ENCODE results near the gene MAP3K2.

Gene MAP3K2

DNA sequence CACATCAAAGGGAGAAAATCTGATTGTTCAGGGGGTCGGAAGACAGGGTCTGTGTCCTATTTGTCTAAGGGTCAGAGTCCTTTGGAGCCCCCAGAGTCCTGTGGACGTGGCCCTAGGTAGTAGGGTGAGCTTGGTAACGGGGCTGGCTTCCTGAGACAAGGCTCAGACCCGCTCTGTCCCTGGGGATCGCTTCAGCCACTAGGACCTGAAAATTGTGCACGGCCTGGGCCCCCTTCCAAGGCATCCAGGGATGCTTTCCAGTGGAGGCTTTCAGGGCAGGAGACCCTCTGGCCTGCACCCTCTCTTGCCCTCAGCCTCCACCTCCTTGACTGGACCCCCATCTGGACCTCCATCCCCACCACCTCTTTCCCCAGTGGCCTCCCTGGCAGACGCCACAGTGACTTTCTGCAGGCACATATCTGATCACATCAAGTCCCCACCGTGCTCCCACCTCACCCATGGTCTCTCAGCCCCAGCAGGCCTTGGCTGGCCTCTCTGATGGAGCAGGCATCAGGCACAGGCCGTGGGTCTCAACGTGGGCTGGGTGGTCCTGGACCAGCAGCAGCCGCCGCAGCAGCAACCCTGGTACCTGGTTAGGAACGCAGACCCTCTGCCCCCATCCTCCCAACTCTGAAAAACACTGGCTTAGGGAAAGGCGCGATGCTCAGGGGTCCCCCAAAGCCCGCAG is 34.2 kb upstream of the MAP3K2 start:
- DNase-seq, result no peak
- H3K36me3 ChIP-seq, result no peaks in the 10 kb centered on the region
- H3K9me3 ChIP-seq, result no peaks in the 10 kb centered on the region
- TF ChIP-seq, protein P1, sequence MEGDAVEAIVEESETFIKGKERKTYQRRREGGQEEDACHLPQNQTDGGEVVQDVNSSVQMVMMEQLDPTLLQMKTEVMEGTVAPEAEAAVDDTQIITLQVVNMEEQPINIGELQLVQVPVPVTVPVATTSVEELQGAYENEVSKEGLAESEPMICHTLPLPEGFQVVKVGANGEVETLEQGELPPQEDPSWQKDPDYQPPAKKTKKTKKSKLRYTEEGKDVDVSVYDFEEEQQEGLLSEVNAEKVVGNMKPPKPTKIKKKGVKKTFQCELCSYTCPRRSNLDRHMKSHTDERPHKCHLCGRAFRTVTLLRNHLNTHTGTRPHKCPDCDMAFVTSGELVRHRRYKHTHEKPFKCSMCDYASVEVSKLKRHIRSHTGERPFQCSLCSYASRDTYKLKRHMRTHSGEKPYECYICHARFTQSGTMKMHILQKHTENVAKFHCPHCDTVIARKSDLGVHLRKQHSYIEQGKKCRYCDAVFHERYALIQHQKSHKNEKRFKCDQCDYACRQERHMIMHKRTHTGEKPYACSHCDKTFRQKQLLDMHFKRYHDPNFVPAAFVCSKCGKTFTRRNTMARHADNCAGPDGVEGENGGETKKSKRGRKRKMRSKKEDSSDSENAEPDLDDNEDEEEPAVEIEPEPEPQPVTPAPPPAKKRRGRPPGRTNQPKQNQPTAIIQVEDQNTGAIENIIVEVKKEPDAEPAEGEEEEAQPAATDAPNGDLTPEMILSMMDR (IDR thresholded peaks at IDR 0.05; ENCODE audit: low read depth, low read length), result no peak
- H3K4me3 ChIP-seq (ENCODE audit: low read depth, low read length), result no peak overlapping the region
- peaks cover 5% of the 10 kb centered on the region; the same call in 1 of the 2 replicates for H3K27me3 ChIP-seq
- H3K4me1 ChIP-seq, result no peaks in the 10 kb centered on the region

GRCh38 chr2:127421116-127421800 is 33.5 kb upstream of the MAP3K2 start:
- no peak for DNase-seq
- no peaks in the 10 kb centered on the region for H3K9me3 ChIP-seq
- no peaks in the 10 kb centered on the region for H3K4me1 ChIP-seq
- H3K27me3 ChIP-seq, result peaks cover 5% of the 10 kb centered on the region; the same call in 1 of the 2 replicates
- H3K4me3 ChIP-seq (ENCODE audit: low read depth, low read length), result no peak overlapping the region
- H3K36me3 ChIP-seq, result no peaks in the 10 kb centered on the region
- TF ChIP-seq, protein P1 (IDR thresholded peaks at IDR 0.05; ENCODE audit: low read depth, low read length), result no peak

DNA sequence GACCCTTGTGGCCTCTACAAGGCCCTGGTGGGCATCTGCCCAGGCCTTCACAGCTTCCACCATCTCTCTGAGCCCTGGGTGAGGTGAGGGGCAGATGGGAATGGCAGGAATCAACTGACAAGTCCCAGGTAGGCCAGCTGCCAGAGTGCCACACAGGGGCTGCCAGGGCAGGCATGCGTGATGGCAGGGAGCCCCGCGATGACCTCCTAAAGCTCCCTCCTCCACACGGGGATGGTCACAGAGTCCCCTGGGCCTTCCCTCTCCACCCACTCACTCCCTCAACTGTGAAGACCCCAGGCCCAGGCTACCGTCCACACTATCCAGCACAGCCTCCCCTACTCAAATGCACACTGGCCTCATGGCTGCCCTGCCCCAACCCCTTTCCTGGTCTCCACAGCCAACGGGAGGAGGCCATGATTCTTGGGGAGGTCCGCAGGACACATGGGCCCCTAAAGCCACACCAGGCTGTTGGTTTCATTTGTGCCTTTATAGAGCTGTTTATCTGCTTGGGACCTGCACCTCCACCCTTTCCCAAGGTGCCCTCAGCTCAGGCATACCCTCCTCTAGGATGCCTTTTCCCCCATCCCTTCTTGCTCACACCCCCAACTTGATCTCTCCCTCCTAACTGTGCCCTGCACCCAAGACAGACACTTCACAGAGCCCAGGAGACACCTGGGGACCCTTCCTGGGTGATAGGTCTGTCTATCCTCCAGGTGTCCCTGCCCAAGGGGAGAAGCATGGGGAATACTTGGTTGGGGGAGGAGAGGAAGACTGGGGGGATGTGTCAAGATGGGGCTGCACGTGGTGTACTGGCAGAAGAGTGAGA is 32.5 kb upstream of the MAP3K2 start:
- TF ChIP-seq, protein P1 (IDR thresholded peaks at IDR 0.05; ENCODE audit: low read depth, low read length), result no peak
- Histone ChIP-seq H3K4me3 (ENCODE audit: low read depth, low read length) (no peak overlapping the region), H3K9me3 (no peaks in the 10 kb centered on the region), H3K27me3 (peaks cover 5% of the 10 kb centered on the region; the same call in 1 of the 2 replicates), H3K4me1 (no peaks in the 10 kb centered on the region), H3K36me3 (no peaks in the 10 kb centered on the region)
- no peak for DNase-seq

GRCh38 chr2:127419448-127420038 is 31.8 kb upstream of the MAP3K2 start:
- no peak overlapping the region for H3K4me3 ChIP-seq (ENCODE audit: low read depth, low read length)
- H3K9me3 ChIP-seq, result no peaks in the 10 kb centered on the region
- no peaks in the 10 kb centered on the region for H3K36me3 ChIP-seq
- DNase-seq, result no peak
- TF ChIP-seq, protein P1 (IDR thresholded peaks at IDR 0.05; ENCODE audit: low read depth, low read length), result no peak
- H3K27me3 ChIP-seq, result peaks cover 5% of the 10 kb centered on the region; the same call in 1 of the 2 replicates
- H3K4me1 ChIP-seq, result no peaks in the 10 kb centered on the region

DNA sequence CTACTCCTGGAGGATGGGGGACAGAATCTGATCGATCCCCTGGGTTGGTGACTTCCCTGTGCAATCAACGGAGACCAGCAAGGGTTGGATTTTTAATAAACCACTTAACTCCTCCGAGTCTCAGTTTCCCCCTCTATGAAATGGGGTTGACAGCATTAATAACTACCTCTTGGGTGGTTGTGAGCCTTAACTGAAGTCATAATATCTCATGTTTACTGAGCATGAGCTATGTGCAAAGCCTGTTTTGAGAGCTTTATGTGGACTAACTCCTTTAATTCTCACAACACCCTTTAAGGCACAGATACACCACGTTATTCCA is 31.3 kb upstream of the MAP3K2 start:
- H3K4me3 ChIP-seq (ENCODE audit: low read depth, low read length), result no peak overlapping the region
- no peaks in the 10 kb centered on the region for H3K9me3 ChIP-seq
- no peak for DNase-seq
- peaks cover 5% of the 10 kb centered on the region; the same call in 1 of the 2 replicates for H3K27me3 ChIP-seq
- TF ChIP-seq, protein P1 (IDR thresholded peaks at IDR 0.05; ENCODE audit: low read depth, low read length), result no peak
- H3K36me3 ChIP-seq, result no peaks in the 10 kb centered on the region
- no peaks in the 10 kb centered on the region for H3K4me1 ChIP-seq

Measured in BE2C (cell line).